ENCODE results near the gene FAM13A. TPM values are rescaled to one million over a fixed set of nuclear protein-coding genes. Genes with fewer than 3 reads are reported as not detected.

FAM13A gene
- total and polyA plus RNA-seq, 2 of the 13 experiments (the other 11 are each of a cell fraction or from before 2014, with no cell fraction given), result 1.2 to 36.2 TPM

DNA sequence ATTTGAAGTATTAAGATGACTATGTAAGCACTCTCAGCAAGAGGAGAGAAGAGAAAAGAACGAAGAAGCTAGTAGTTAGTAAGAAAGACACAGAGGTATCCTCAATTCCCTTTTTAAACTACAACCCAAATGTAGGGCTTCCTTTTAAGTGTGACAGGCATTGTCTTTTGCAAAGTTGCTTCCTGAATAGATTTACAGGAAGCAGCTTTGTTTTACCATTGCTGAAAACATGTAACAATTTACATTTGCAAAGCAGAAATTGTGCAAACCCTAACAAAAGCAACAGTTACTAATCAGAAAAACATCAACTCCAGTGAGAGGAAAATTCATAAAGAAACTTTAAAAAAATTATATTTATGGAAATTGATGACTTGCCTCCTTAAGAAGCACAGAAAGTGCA is 96.4 kb downstream of the FAM13A start (continued):
- TF ChIP-seq, protein P1, sequence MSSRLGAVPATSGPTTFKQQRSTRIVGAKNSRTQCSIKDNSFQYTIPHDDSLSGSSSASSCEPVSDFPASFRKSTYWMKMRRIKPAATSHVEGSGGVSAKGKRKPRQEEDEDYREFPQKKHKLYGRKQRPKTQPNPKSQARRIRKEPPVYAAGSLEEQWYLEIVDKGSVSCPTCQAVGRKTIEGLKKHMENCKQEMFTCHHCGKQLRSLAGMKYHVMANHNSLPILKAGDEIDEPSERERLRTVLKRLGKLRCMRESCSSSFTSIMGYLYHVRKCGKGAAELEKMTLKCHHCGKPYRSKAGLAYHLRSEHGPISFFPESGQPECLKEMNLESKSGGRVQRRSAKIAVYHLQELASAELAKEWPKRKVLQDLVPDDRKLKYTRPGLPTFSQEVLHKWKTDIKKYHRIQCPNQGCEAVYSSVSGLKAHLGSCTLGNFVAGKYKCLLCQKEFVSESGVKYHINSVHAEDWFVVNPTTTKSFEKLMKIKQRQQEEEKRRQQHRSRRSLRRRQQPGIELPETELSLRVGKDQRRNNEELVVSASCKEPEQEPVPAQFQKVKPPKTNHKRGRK (CRISPR knock-in tag; IDR thresholded peaks at IDR 0.05), result no peak
- TF ChIP-seq SRF (IDR thresholded peaks at IDR 0.05; ENCODE audit: low read depth, low read length) (no peak), ZIK1 (CRISPR knock-in tag; IDR thresholded peaks at IDR 0.05; ENCODE audit: borderline replicate concordance, low read depth) (no peak), BCL6 (CRISPR knock-in tag; IDR thresholded peaks at IDR 0.05) (no peak), TBL1XR1 (IDR thresholded peaks at IDR 0.05; ENCODE audit: borderline replicate concordance, low read length, partially characterized antibody) (no peak), ZNF260 (CRISPR knock-in tag; IDR thresholded peaks at IDR 0.05; ENCODE audit: borderline replicate concordance, low read depth) (no peak)
- TF ChIP-seq, protein P2, sequence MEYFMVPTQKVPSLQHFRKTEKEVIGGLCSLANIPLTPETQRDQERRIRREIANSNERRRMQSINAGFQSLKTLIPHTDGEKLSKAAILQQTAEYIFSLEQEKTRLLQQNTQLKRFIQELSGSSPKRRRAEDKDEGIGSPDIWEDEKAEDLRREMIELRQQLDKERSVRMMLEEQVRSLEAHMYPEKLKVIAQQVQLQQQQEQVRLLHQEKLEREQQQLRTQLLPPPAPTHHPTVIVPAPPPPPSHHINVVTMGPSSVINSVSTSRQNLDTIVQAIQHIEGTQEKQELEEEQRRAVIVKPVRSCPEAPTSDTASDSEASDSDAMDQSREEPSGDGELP (IDR thresholded peaks at IDR 0.05; ENCODE audit: borderline replicate concordance, low read depth), result no peak
- TF ChIP-seq, protein P3, sequence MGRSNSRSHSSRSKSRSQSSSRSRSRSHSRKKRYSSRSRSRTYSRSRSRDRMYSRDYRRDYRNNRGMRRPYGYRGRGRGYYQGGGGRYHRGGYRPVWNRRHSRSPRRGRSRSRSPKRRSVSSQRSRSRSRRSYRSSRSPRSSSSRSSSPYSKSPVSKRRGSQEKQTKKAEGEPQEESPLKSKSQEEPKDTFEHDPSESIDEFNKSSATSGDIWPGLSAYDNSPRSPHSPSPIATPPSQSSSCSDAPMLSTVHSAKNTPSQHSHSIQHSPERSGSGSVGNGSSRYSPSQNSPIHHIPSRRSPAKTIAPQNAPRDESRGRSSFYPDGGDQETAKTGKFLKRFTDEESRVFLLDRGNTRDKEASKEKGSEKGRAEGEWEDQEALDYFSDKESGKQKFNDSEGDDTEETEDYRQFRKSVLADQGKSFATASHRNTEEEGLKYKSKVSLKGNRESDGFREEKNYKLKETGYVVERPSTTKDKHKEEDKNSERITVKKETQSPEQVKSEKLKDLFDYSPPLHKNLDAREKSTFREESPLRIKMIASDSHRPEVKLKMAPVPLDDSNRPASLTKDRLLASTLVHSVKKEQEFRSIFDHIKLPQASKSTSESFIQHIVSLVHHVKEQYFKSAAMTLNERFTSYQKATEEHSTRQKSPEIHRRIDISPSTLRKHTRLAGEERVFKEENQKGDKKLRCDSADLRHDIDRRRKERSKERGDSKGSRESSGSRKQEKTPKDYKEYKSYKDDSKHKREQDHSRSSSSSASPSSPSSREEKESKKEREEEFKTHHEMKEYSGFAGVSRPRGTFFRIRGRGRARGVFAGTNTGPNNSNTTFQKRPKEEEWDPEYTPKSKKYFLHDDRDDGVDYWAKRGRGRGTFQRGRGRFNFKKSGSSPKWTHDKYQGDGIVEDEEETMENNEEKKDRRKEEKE (IDR thresholded peaks at IDR 0.05), result no peak
- TF ChIP-seq, protein P4, sequence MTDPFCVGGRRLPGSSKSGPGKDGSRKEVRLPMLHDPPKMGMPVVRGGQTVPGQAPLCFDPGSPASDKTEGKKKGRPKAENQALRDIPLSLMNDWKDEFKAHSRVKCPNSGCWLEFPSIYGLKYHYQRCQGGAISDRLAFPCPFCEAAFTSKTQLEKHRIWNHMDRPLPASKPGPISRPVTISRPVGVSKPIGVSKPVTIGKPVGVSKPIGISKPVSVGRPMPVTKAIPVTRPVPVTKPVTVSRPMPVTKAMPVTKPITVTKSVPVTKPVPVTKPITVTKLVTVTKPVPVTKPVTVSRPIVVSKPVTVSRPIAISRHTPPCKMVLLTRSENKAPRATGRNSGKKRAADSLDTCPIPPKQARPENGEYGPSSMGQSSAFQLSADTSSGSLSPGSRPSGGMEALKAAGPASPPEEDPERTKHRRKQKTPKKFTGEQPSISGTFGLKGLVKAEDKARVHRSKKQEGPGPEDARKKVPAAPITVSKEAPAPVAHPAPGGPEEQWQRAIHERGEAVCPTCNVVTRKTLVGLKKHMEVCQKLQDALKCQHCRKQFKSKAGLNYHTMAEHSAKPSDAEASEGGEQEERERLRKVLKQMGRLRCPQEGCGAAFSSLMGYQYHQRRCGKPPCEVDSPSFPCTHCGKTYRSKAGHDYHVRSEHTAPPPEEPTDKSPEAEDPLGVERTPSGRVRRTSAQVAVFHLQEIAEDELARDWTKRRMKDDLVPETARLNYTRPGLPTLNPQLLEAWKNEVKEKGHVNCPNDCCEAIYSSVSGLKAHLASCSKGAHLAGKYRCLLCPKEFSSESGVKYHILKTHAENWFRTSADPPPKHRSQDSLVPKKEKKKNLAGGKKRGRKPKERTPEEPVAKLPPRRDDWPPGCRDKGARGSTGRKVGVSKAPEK (CRISPR knock-in tag; IDR thresholded peaks at IDR 0.05; ENCODE audit: borderline replicate concordance), result no peak
